HepG2 (cell line): ENCODE measurements around the gene LRRC42. TPM values are rescaled to one million over a fixed set of nuclear protein-coding genes. Genes with fewer than 3 reads are reported as not detected.

ENCODE experiments used
- ATAC-seq: fragments of 200-7000 bp; cut with Tn5 transposase; 3 replicates; pipeline ENCODE4 v1.9.1; 2020; ENCODE audit warnings: mild to moderate bottlenecking, moderate library complexity
- BruUV-seq: library from RNA; stranded (reverse); fragments of 400-500 nt; replicated peaks from 2 replicates; lab custom pipeline; 2021; lab: Mats Ljungman, UMichigan
- CTCF ChIA-PET: fragments of 300-600 bp; formaldehyde crosslinking; extraction: SDS; loops from one replicate; lab custom pipeline; 2021; ENCODE audit warnings: low total read pairs, inconsistent platforms, low intra/inter-chr PET ratio; lab: Yijun Ruan, JAX
- POLR2A ChIA-PET: fragments of 350-600 bp; sonication (Branson Sonifier 250); formaldehyde crosslinking; loops from one replicate; lab custom pipeline; 2020; ENCODE audit warnings: antibody characterized with exemption, inconsistent platforms; lab: Yijun Ruan, JAX
- DNase-seq: peaks from one replicate; pipeline ENCODE4 v3.0.0-alpha.2; 2015; ENCODE audit warnings: low spot score
- FAIRE-seq: peaks from 3 replicates; lab custom pipeline; 2011; peaks lifted over from hg19 to GRCh38; lab: Jason Lieb, UNC
- H2AFZ ChIP-seq: one replicate; pipeline ENCODE4 v1.6.1; 2011; ENCODE audit warnings: low read length, inconsistent platforms
- H3K27ac ChIP-seq: fragments of 300-600 bp; 3 replicates; pipeline ENCODE4 v1.8.0; 2011; ENCODE audit warnings: mixed run types, mild to moderate bottlenecking, mixed read lengths, low read length, inconsistent platforms; ENCODE audit not compliant: insufficient read depth; ENCODE audit errors: extremely low read length
- H3K27me3 ChIP-seq, 2 experiments: fragments of 200-600 bp in 1 of 2; 2 replicates in 1 of 2; 3 replicates in 1 of 2; pipeline versions ENCODE4 v1.6.0 to v1.8.0; 2011; ENCODE audit warnings: low read length in 2 of 2, mild to moderate bottlenecking in 2 of 2, moderate library complexity in 2 of 2, inconsistent platforms in 1 of 2; ENCODE audit not compliant: insufficient read depth in 2 of 2, control insufficient read depth in 1 of 2
- H3K36me3 ChIP-seq, 2 experiments: fragments of 200-600 bp in 1 of 2; replicated peaks in 1 of 2; 2 replicates in 1 of 2; 3 replicates in 1 of 2; pipeline versions ENCODE4 v1.5.1 to v1.8.0; 2011; ENCODE audit warnings: low read length in 2 of 2, inconsistent platforms in 1 of 2; ENCODE audit not compliant: insufficient read depth in 2 of 2, control insufficient read depth in 1 of 2
- H3K4me1 ChIP-seq: 2 replicates; pipeline ENCODE4 v1.5.1; 2012; ENCODE audit warnings: low read length, inconsistent platforms; ENCODE audit not compliant: insufficient read depth
- H3K4me2 ChIP-seq: 2 replicates; pipeline ENCODE4 v1.6.0; 2011; ENCODE audit warnings: low read depth, low read length, inconsistent platforms
- H3K4me3 ChIP-seq, 3 experiments: fragments of 200-600 bp in 1 of 3; sonication (generic), shearing (Covaris generic) in 1 of 3; replicated peaks in 1 of 3; 2 replicates each; pipeline ENCODE4 v1.5.1; 2011 to 2016; ENCODE audit warnings: low read length in 3 of 3, inconsistent platforms in 2 of 3, low read depth in 2 of 3, mild to moderate bottlenecking in 2 of 3, control low read depth in 1 of 3, mixed read lengths in 1 of 3; ENCODE audit not compliant: insufficient read depth in 1 of 3
- H3K79me2 ChIP-seq: one replicate; pipeline ENCODE4 v1.6.1; 2011; ENCODE audit warnings: low read length, inconsistent platforms; ENCODE audit not compliant: insufficient read depth
- H3K9ac ChIP-seq: 2 replicates; pipeline ENCODE4 v1.6.0; 2011; ENCODE audit warnings: mild to moderate bottlenecking, low read depth, low read length, inconsistent platforms; ENCODE audit not compliant: insufficient read depth
- H3K9me3 ChIP-seq: 2 replicates; pipeline ENCODE4 v1.5.1; 2012; ENCODE audit warnings: mild to moderate bottlenecking, low read length
- H4K20me1 ChIP-seq: 2 replicates; pipeline ENCODE4 v1.6.0; 2011; ENCODE audit warnings: inconsistent platforms, mild to moderate bottlenecking, low read length, moderate library complexity; ENCODE audit not compliant: insufficient read depth
- CBX1 ChIP-seq: IDR thresholded peaks from one replicate; pipeline ENCODE4 v1.6.1; 2016; ENCODE audit warnings: antibody characterized with exemption, low read depth
- EEA1 ChIP-seq: sonication (generic); formaldehyde crosslinking; IDR thresholded peaks from 2 replicates; pipeline ENCODE4 v1.5.1; 2020; ENCODE audit warnings: mild to moderate bottlenecking, missing genetic modification reagents, borderline replicate concordance
- HMG20A ChIP-seq: IDR thresholded peaks from 2 replicates; pipeline ENCODE4 v1.6.1; 2016; ENCODE audit warnings: borderline replicate concordance
- KLF15 ChIP-seq: sonication (generic); formaldehyde crosslinking; IDR thresholded peaks from 2 replicates; pipeline ENCODE4 v1.8.1; 2023; ENCODE audit warnings: borderline replicate concordance, mild to moderate bottlenecking, inconsistent platforms, missing genetic modification reagents, mixed read lengths
- PAF1 ChIP-seq: IDR thresholded peaks from 2 replicates; pipeline ENCODE4 v1.6.1; 2016; ENCODE audit warnings: missing genetic modification reagents, missing compliant biosample characterization
- RAD51 ChIP-seq: fragments of 450-650 bp; IDR thresholded peaks from 2 replicates; pipeline ENCODE4 v1.6.1; 2016; ENCODE audit warnings: borderline replicate concordance
- SRSF9 ChIP-seq: fragments of 200-400 bp; formaldehyde crosslinking; IDR thresholded peaks from 2 replicates; pipeline ENCODE4 v1.6.1; 2018; ENCODE audit warnings: borderline replicate concordance, mild to moderate bottlenecking, low read depth, low read length; ENCODE audit not compliant: insufficient read depth, poor library complexity, severe bottlenecking
- TGIF2 ChIP-seq: IDR thresholded peaks from 2 replicates; pipeline ENCODE4 v1.6.1; 2016; ENCODE audit warnings: control low read depth, missing compliant biosample characterization
- THAP11 ChIP-seq: IDR thresholded peaks from 2 replicates; pipeline ENCODE4 v1.6.1; 2016; ENCODE audit warnings: missing biosample characterization, missing genetic modification reagents
- ZNF564 ChIP-seq: sonication (generic); formaldehyde crosslinking; IDR thresholded peaks from 2 replicates; pipeline ENCODE4 v1.8.1; 2023; ENCODE audit warnings: mild to moderate bottlenecking, missing genetic modification reagents
- ZNF569 ChIP-seq: sonication (generic); formaldehyde crosslinking; IDR thresholded peaks from 2 replicates; pipeline ENCODE4 v1.5.0; 2020; ENCODE audit warnings: mild to moderate bottlenecking, missing genetic modification reagents, moderate library complexity, borderline replicate concordance
- ZNF629 ChIP-seq: sonication (generic); formaldehyde crosslinking; conservative IDR thresholded peaks from 2 replicates; pipeline ENCODE4 v1.5.0; 2020; ENCODE audit warnings: missing genetic modification reagents
- ZNF781 ChIP-seq: sonication (generic); formaldehyde crosslinking; IDR thresholded peaks from 2 replicates; pipeline ENCODE4 v1.5.1; 2020; ENCODE audit warnings: borderline replicate concordance, mild to moderate bottlenecking, missing genetic modification reagents; ENCODE audit errors: not compliant biosample characterization
- ZNF839 ChIP-seq: sonication (generic); formaldehyde crosslinking; IDR thresholded peaks from 2 replicates; pipeline ENCODE4 v1.4.0; 2020; ENCODE audit warnings: missing genetic modification reagents, mild to moderate bottlenecking, borderline replicate concordance
- WGBS: methylation state at CpG from one replicate; pipeline ENCODE4 v1.1.6; 2017; ENCODE audit warnings: low lambda C conversion rate; 5-methylcytosine and 5-hydroxymethylcytosine counted together
- in situ Hi-C: cut with HindIII; loops from 2 replicates; pipeline ENCODE4 v1.10.0; 2017; ENCODE audit warnings: low pct_unique_long_range_greater_than_20kb; ENCODE audit not compliant: extremely low pct_ligation_motif_present
- intact Hi-C: fragments of 100-400 bp; cut with micrococcal nuclease; formaldehyde crosslinking; loops from one replicate; pipeline ENCODE4 v1.10.0; 2022; ENCODE audit not compliant: unreplicated experiment
- polyA plus RNA-seq, 8 experiments: library from polyadenylated mRNA; depleted of rRNA in 3 of 8; stranded (reverse) in 7 of 8; unstranded in 1 of 8; fragments of >200 nt; fragmentation: Illumina TruSeq in 4 of 8; extraction: Trizol in 4 of 8; gene quantifications; 2 replicates each; pipeline versions ENCODE4 v1.2.1 to v1.2.3, GENCODE V29; 2011 to 2016; ENCODE audit warnings: low read depth in 4 of 8, missing spikeins in 1 of 8, mixed read lengths in 1 of 8; ENCODE audit not compliant: insufficient read depth in 1 of 8
- total RNA-seq, 5 experiments: library from RNA; depleted of rRNA; stranded (reverse); fragments of >200 nt; fragmentation: Illumina TruSeq; extraction: Trizol; gene quantifications; 2 replicates each; pipeline ENCODE4 v1.2.3, GENCODE V29; 2016; ENCODE audit warnings: low read depth in 1 of 5
- TF ChIP-seq, protein P1 (sequence below): sonication (generic); formaldehyde crosslinking; IDR thresholded peaks from 2 replicates; pipeline ENCODE4 v1.8.0; 2022; ENCODE audit warnings: mild to moderate bottlenecking, missing genetic modification reagents, borderline replicate concordance
- TF ChIP-seq, protein P2 (sequence below): sonication (generic); formaldehyde crosslinking; IDR thresholded peaks from 2 replicates; pipeline ENCODE4 v1.9.0; 2021; ENCODE audit warnings: mild to moderate bottlenecking, missing genetic modification reagents
- TF ChIP-seq, protein P3 (sequence below): sonication (generic); formaldehyde crosslinking; IDR thresholded peaks from 2 replicates; pipeline ENCODE4 v1.8.1; 2023; ENCODE audit warnings: mild to moderate bottlenecking, inconsistent platforms, moderate library complexity, missing genetic modification reagents, borderline replicate concordance

LRRC42 gene
- total and polyA plus RNA-seq, 2 of the 13 experiments (the other 11 are each of a cell fraction or from before 2014, with no cell fraction given): 30.6 to 43.6 TPM

DNA sequence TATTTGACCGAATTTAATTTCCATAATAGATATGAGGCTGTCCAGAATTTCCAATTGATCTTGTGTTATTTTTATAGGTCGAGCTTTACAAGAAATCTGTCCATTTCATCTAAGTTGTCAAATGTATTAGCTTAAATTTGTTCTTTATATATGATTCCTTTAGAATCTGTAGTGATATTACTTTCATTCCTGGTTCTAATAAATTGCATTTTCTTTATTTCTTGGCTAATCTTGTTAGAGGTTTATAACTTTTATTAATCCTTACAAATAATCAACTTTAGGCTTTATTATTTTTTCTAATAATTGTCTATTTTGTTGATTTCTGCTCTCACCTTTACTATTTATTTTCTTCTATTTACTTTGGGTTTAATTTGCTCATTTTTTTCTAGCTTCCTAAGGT lies 14.6 kb upstream of the LRRC42 start:
- no peak overlapping the region for H3K4me2 ChIP-seq
- ATAC-seq: no peak
- intact Hi-C loops (no loop called here), in situ Hi-C loops (no loop called here)
- H3K27ac ChIP-seq: no peak overlapping the region
- peaks cover 8% of the 10 kb centered on the region; the same call in 1 of the 2 replicates for H3K9me3 ChIP-seq
- no peak for DNase-seq
- H3K4me3 ChIP-seq: no peak overlapping the region
- H3K9ac ChIP-seq: no peak overlapping the region
- WGBS: 99% methylated on average over 2 of the region's 2 CpGs
- peaks cover 6 to 42% of the 10 kb centered on the region in 2 experiments; a peak in 2 of 5 replicates for H3K36me3 ChIP-seq
- ChIA-PET CTCF (no interaction called here), POLR2A (interaction anchor here (1.9 kb wide), 1 partner anchor 14 kb away, joined by 6 read pairs; the partner anchor contains the start of gene IFT25)
- no peaks in the 10 kb centered on the region for H3K27me3 ChIP-seq
- H2AFZ ChIP-seq: no peak overlapping the region
- no peak for FAIRE-seq
- H3K4me1 ChIP-seq: no peaks in the 10 kb centered on the region
- H4K20me1 ChIP-seq: no peaks in the 10 kb centered on the region
- no TSS peak for BruUV-seq
- no peaks in the 10 kb centered on the region for H3K79me2 ChIP-seq
- TF ChIP-seq EEA1 (CRISPR knock-in tag): no peak
- TF ChIP-seq RAD51: no peak
- TF ChIP-seq THAP11 (CRISPR knock-in tag): no peak
- TF ChIP-seq, protein P1, sequence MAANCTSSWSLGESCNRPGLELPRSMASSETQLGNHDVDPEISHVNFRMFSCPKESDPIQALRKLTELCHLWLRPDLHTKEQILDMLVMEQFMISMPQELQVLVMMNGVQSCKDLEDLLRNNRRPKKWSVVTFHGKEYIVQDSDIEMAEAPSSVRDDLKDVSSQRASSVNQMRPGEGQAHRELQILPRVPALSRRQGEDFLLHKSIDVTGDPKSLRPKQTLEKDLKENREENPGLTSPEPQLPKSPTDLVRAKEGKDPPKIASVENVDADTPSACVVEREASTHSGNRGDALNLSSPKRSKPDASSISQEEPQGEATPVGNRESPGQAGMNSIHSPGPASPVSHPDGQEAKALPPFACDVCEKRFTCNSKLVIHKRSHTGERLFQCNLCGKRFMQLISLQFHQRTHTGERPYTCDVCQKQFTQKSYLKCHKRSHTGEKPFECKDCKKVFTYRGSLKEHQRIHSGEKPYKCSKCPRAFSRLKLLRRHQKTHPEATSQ (CRISPR knock-in tag): no peak
- no peak for TF ChIP-seq ZNF839 (CRISPR knock-in tag)
- TF ChIP-seq, protein P2, sequence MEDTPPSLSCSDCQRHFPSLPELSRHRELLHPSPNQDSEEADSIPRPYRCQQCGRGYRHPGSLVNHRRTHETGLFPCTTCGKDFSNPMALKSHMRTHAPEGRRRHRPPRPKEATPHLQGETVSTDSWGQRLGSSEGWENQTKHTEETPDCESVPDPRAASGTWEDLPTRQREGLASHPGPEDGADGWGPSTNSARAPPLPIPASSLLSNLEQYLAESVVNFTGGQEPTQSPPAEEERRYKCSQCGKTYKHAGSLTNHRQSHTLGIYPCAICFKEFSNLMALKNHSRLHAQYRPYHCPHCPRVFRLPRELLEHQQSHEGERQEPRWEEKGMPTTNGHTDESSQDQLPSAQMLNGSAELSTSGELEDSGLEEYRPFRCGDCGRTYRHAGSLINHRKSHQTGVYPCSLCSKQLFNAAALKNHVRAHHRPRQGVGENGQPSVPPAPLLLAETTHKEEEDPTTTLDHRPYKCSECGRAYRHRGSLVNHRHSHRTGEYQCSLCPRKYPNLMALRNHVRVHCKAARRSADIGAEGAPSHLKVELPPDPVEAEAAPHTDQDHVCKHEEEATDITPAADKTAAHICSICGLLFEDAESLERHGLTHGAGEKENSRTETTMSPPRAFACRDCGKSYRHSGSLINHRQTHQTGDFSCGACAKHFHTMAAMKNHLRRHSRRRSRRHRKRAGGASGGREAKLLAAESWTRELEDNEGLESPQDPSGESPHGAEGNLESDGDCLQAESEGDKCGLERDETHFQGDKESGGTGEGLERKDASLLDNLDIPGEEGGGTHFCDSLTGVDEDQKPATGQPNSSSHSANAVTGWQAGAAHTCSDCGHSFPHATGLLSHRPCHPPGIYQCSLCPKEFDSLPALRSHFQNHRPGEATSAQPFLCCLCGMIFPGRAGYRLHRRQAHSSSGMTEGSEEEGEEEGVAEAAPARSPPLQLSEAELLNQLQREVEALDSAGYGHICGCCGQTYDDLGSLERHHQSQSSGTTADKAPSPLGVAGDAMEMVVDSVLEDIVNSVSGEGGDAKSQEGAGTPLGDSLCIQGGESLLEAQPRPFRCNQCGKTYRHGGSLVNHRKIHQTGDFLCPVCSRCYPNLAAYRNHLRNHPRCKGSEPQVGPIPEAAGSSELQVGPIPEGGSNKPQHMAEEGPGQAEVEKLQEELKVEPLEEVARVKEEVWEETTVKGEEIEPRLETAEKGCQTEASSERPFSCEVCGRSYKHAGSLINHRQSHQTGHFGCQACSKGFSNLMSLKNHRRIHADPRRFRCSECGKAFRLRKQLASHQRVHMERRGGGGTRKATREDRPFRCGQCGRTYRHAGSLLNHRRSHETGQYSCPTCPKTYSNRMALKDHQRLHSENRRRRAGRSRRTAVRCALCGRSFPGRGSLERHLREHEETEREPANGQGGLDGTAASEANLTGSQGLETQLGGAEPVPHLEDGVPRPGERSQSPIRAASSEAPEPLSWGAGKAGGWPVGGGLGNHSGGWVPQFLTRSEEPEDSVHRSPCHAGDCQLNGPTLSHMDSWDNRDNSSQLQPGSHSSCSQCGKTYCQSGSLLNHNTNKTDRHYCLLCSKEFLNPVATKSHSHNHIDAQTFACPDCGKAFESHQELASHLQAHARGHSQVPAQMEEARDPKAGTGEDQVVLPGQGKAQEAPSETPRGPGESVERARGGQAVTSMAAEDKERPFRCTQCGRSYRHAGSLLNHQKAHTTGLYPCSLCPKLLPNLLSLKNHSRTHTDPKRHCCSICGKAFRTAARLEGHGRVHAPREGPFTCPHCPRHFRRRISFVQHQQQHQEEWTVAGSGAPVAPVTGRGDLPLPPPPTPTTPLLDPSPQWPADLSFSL (CRISPR knock-in tag): no peak
- TF ChIP-seq SRSF9: no peak
- no peak for TF ChIP-seq CBX1
- TF ChIP-seq PAF1 (CRISPR knock-in tag): no peak
- TF ChIP-seq, protein P3, sequence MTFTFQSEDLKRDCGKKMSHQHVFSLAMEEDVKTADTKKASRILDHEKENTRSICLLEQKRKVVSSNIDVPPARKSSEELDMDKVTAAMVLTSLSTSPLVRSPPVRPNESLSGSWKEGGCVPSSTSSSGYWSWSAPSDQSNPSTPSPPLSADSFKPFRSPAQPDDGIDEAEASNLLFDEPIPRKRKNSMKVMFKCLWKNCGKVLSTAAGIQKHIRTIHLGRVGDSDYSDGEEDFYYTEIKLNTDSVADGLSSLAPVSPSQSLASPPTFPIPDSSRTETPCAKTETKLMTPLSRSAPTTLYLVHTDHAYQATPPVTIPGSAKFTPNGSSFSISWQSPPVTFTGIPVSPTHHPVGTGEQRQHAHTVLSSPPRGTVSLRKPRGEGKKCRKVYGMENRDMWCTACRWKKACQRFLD (CRISPR knock-in tag): no peak
- no peak for TF ChIP-seq TGIF2 (CRISPR knock-in tag)
- TF ChIP-seq ZNF781 (CRISPR knock-in tag): no peak
- no peak for TF ChIP-seq ZNF629 (CRISPR knock-in tag)
- TF ChIP-seq HMG20A (CRISPR knock-in tag): no peak
- no peak for TF ChIP-seq ZNF569 (CRISPR knock-in tag)
- no peak for TF ChIP-seq ZNF564
- TF ChIP-seq KLF15 (CRISPR knock-in tag): no peak
